ENCODE data around the gene CNGA2.

GRCh38 chrX:151724563-151725337 lies 9.8 kb upstream of the CNGA2 start:
- TF ChIP-seq POLR2AphosphoS5 (IDR thresholded peaks at IDR 0.05; ENCODE audit: insufficient read depth in 1 of 2, low read depth in 1 of 2) = no peak
- TF ChIP-seq CTCF (IDR thresholded peaks at IDR 0.05) = no peak
- TF ChIP-seq POLR2A (IDR thresholded peaks at IDR 0.05) = no peak

Data from vagina (tissue), 2 donors.